Liver (tissue), 9 donors: ENCODE data around the gene COL4A1. TPM values are rescaled to one million over a fixed set of nuclear protein-coding genes. Genes with fewer than 3 reads are reported as not detected.

Source experiments
- DNase-seq: peaks from one replicate; pipeline ENCODE4 v3.0.0-alpha.2; 2017; ENCODE audit warnings: low spot score
- H3K27ac ChIP-seq, 2 donors: one replicate each; pipeline ENCODE4 v1.7.0; 2013; ENCODE audit warnings: inconsistent platforms in 2 of 2, low read length in 2 of 2, control low read depth in 1 of 2, low read depth in 1 of 2, mild to moderate bottlenecking in 1 of 2
- H3K27me3 ChIP-seq, 4 donors: one replicate each; pipeline versions ENCODE4 v1.6.1 to v1.7.0; 2013; ENCODE audit warnings: low read length in 3 of 4, inconsistent platforms in 1 of 4, mild to moderate bottlenecking in 1 of 4, moderate library complexity in 1 of 4; ENCODE audit not compliant: control insufficient read depth in 4 of 4, insufficient read depth in 4 of 4
- H3K36me3 ChIP-seq, 4 donors: one replicate each; pipeline versions ENCODE4 v1.6.1 to v1.7.0; 2013; ENCODE audit warnings: low read length in 3 of 4, mild to moderate bottlenecking in 3 of 4, low read depth in 1 of 4, moderate library complexity in 1 of 4; ENCODE audit not compliant: control insufficient read depth in 4 of 4, insufficient read depth in 3 of 4
- H3K4me1 ChIP-seq, 4 donors: one replicate each; pipeline versions ENCODE4 v1.6.1 to v1.7.0; 2013; ENCODE audit warnings: low read length in 3 of 4, mild to moderate bottlenecking in 3 of 4, moderate library complexity in 1 of 4; ENCODE audit not compliant: control insufficient read depth in 4 of 4, insufficient read depth in 4 of 4
- H3K4me3 ChIP-seq, 3 donors: one replicate each; pipeline versions ENCODE4 v1.6.1 to v1.7.0; 2013; ENCODE audit warnings: low read length in 3 of 3, control low read depth in 1 of 3, low read depth in 1 of 3, mild to moderate bottlenecking in 1 of 3
- H3K9ac ChIP-seq, 2 donors: one replicate each; pipeline ENCODE4 v1.7.0; 2013; ENCODE audit warnings: low read length in 2 of 2, mild to moderate bottlenecking in 2 of 2, moderate library complexity in 2 of 2, control low read depth in 1 of 2, low read depth in 1 of 2
- H3K9me3 ChIP-seq, 4 donors: one replicate each; pipeline versions ENCODE4 v1.6.1 to v1.7.0; 2013; ENCODE audit warnings: low read length in 3 of 4; ENCODE audit not compliant: control insufficient read depth in 4 of 4
- HNF4A ChIP-seq, 2 donors: conservative IDR thresholded peaks; 2 replicates each; pipeline ENCODE4 v1.6.1; 2016; ENCODE audit warnings: antibody characterized with exemption in 2 of 2, mild to moderate bottlenecking in 2 of 2
- HNF4G ChIP-seq: IDR thresholded peaks from 2 replicates; pipeline ENCODE4 v1.6.1; 2016; ENCODE audit warnings: antibody characterized with exemption
- NR2F2 ChIP-seq: IDR thresholded peaks from 2 replicates; pipeline ENCODE4 v1.6.1; 2016; ENCODE audit warnings: antibody characterized with exemption
- RAD21 ChIP-seq, 2 donors: IDR thresholded peaks; 2 replicates each; pipeline ENCODE4 v1.6.1; 2016; ENCODE audit warnings: antibody characterized with exemption in 2 of 2, mild to moderate bottlenecking in 2 of 2
- REST ChIP-seq: IDR thresholded peaks from 2 replicates; pipeline ENCODE4 v1.6.1; 2016; ENCODE audit warnings: antibody characterized with exemption, mild to moderate bottlenecking
- RXRA ChIP-seq, 2 donors: IDR thresholded peaks; 2 replicates each; pipeline ENCODE4 v1.6.1; 2017 to 2018; ENCODE audit warnings: antibody characterized with exemption in 2 of 2, mild to moderate bottlenecking in 1 of 2
- WGBS: extraction: QIAGEN DNeasy Blood & Tissue Kit; methylation state at CpG from one replicate; pipeline ENCODE4 v1.1.7; 2013; 5-methylcytosine and 5-hydroxymethylcytosine counted together
- polyA plus RNA-seq, 2 donors: library from polyadenylated mRNA; stranded (reverse) in 1 of 2; unstranded in 1 of 2; fragments of 200-250 nt in 1 of 2; fragments of >200 nt in 1 of 2; fragmentation: Nextera tagmentation in 1 of 2; extraction: Ambion mirVana in 1 of 2; gene quantifications; one replicate each; pipeline versions ENCODE4 v1.2.1 to v1.2.3, GENCODE V29; 2013 to 2015
- total RNA-seq, 2 donors: library from RNA; depleted of rRNA; stranded (reverse); fragments of >200 nt; gene quantifications; one replicate each; pipeline ENCODE4 v1.2.3, GENCODE V29; 2014
- TF ChIP-seq, protein P1 (sequence below): fragments of 150-350 bp; IDR thresholded peaks from 2 replicates; pipeline ENCODE4 v1.5.1; 2017; ENCODE audit warnings: improper control_type of control experiment, low read depth, low read length; ENCODE audit not compliant: missing input control
- donor health status: healthy.
- donor health status: healthy.
- donor health status: healthy.
- donor health status: healthy.
- donor health status: healthy.

The COL4A1 gene
- total and polyA plus RNA-seq, 4 donors, result 5.0 to 68.5 (median 37.9) TPM

DNA sequence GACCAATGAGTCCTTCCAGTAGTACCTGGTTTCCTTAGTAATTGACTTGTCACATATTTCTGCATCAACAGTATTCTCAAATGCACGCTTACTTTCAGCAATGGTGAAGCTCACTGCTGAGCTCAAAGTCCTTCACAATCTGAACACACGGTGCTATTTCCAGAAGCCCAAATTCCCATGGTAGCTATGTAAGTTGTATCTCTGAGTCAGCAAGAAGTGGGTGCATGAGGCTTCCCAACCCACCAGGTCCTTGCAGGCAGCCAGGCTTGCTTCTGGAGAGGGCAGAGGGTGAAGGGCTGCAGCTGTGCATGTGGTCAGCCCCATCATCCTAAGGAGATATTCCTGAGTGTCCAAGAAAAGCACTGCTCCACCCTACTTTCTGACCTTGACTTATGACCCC is 25.8 kb upstream of the COL4A1 start:
- whole genome bisulfite sequencing, result 73% methylated on average over 2 of the region's 2 CpGs
- Histone ChIP-seq H3K27me3 (peaks cover 0 to 5% (median 0%) of the 10 kb centered on the region in 4 donors), H3K4me1 (no peaks in the 10 kb centered on the region), H3K9ac (no peak overlapping the region), H3K27ac (no peak overlapping the region), H3K4me3 (no peak overlapping the region), H3K9me3 (no peaks in the 10 kb centered on the region), H3K36me3 (peaks cover 0 to 2% (median 0%) of the 10 kb centered on the region in 4 donors)
- no peak for DNase-seq
- no peak for TF ChIP-seq RXRA (IDR thresholded peaks at IDR 0.05)

GRCh38 chr13:110331362-110331761 is 24.4 kb upstream of the COL4A1 start:
- H3K4me3 ChIP-seq, result no peak overlapping the region
- 65% methylated on average over 11 of the region's 11 CpGs for WGBS
- peaks cover 0 to 2% (median 0%) of the 10 kb centered on the region in 4 donors for H3K36me3 ChIP-seq
- no peaks in the 10 kb centered on the region for H3K9me3 ChIP-seq
- H3K9ac ChIP-seq, result no peak overlapping the region
- DNase-seq, result no peak
- TF ChIP-seq HNF4A (conservative IDR thresholded peaks at IDR 0.05), result no peak
- TF ChIP-seq HNF4G, result no peak
- TF ChIP-seq, protein P1, sequence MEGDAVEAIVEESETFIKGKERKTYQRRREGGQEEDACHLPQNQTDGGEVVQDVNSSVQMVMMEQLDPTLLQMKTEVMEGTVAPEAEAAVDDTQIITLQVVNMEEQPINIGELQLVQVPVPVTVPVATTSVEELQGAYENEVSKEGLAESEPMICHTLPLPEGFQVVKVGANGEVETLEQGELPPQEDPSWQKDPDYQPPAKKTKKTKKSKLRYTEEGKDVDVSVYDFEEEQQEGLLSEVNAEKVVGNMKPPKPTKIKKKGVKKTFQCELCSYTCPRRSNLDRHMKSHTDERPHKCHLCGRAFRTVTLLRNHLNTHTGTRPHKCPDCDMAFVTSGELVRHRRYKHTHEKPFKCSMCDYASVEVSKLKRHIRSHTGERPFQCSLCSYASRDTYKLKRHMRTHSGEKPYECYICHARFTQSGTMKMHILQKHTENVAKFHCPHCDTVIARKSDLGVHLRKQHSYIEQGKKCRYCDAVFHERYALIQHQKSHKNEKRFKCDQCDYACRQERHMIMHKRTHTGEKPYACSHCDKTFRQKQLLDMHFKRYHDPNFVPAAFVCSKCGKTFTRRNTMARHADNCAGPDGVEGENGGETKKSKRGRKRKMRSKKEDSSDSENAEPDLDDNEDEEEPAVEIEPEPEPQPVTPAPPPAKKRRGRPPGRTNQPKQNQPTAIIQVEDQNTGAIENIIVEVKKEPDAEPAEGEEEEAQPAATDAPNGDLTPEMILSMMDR, result no peak
- TF ChIP-seq RAD21 (IDR thresholded peaks at IDR 0.05), result no peak
- no peak for TF ChIP-seq REST
- H3K27me3 ChIP-seq, result peaks cover 0 to 5% (median 0%) of the 10 kb centered on the region in 4 donors
- H3K27ac ChIP-seq, result no peak overlapping the region
- H3K4me1 ChIP-seq, result no peaks in the 10 kb centered on the region

GRCh38 chr13:110330491-110331011 is 23.6 kb upstream of the COL4A1 start:
- Histone ChIP-seq H3K9me3 (no peaks in the 10 kb centered on the region), H3K9ac (no peak overlapping the region), H3K4me1 (no peaks in the 10 kb centered on the region), H3K27ac (peak overlapping the region; percentile 10 to 46), H3K4me3 (no peak overlapping the region), H3K36me3 (peaks cover 0 to 2% (median 0%) of the 10 kb centered on the region in 4 donors), H3K27me3 (peaks cover 0 to 5% (median 0%) of the 10 kb centered on the region in 4 donors)
- DNase-seq, result no peak
- TF ChIP-seq, protein P1, result no peak
- peak; percentile 23 for TF ChIP-seq NR2F2
- 86% methylated on average over 11 of the region's 11 CpGs for WGBS
